Chondrocyte (in vitro differentiated cells): Measurements from ENCODE around the gene GAL3ST1. TPM values are rescaled to one million over a fixed set of nuclear protein-coding genes. Genes with fewer than 3 reads are reported as not detected.

Experiments used
- DNase-seq: peaks from one replicate; pipeline ENCODE4 v3.0.0; 2021; ENCODE audit warnings: mixed read lengths, low spot score
- H3K27ac Mint-ChIP-seq: one replicate; pipeline ENCODE4 v1.8.0; 2021; ENCODE audit warnings: mild to moderate bottlenecking, moderate library complexity, mixed read lengths; ENCODE audit not compliant: unreplicated experiment
- H3K27me3 Mint-ChIP-seq: 2 replicates; pipeline ENCODE4 v1.8.0; 2021; ENCODE audit warnings: low read depth, mixed read lengths
- H3K36me3 Mint-ChIP-seq: 2 replicates; pipeline ENCODE4 v1.8.0; 2021; ENCODE audit warnings: low read depth, mixed read lengths
- H3K4me1 Mint-ChIP-seq: 2 replicates; pipeline ENCODE4 v1.8.0; 2021; ENCODE audit warnings: low read depth, mild to moderate bottlenecking, mixed read lengths
- H3K4me3 Mint-ChIP-seq: one replicate; pipeline ENCODE4 v1.8.0; 2021; ENCODE audit warnings: mild to moderate bottlenecking, moderate library complexity, mixed read lengths; ENCODE audit not compliant: unreplicated experiment
- H3K9me3 Mint-ChIP-seq: 2 replicates; pipeline ENCODE4 v1.8.0; 2021; ENCODE audit warnings: low read depth, mixed read lengths
- total RNA-seq: library from RNA; stranded (reverse); gene quantifications from 3 replicates; pipeline ENCODE4 v1.2.1, GENCODE V29; 2021
- TF ChIP-seq, protein P1 (sequence below): fragments of 200-600 bp; sonication (generic); IDR thresholded peaks from 2 replicates; pipeline ENCODE4 v1.5.0; 2021; ENCODE audit warnings: antibody characterized with exemption, mild to moderate bottlenecking, moderate library complexity

GAL3ST1 gene
- total RNA-seq, 1 donor from 2014 or later = 3.9 TPM

- Mint-ChIP-seq H3K9me3 (no peaks in the 10 kb centered on the region), H3K27ac (no peak overlapping the region), H3K36me3 (peaks cover 5% of the 10 kb centered on the region), H3K27me3 (no peaks in the 10 kb centered on the region), H3K4me3 (no peak overlapping the region), H3K4me1 (peaks cover 6% of the 10 kb centered on the region)
- no peak for DNase-seq
- TF ChIP-seq, protein P1, sequence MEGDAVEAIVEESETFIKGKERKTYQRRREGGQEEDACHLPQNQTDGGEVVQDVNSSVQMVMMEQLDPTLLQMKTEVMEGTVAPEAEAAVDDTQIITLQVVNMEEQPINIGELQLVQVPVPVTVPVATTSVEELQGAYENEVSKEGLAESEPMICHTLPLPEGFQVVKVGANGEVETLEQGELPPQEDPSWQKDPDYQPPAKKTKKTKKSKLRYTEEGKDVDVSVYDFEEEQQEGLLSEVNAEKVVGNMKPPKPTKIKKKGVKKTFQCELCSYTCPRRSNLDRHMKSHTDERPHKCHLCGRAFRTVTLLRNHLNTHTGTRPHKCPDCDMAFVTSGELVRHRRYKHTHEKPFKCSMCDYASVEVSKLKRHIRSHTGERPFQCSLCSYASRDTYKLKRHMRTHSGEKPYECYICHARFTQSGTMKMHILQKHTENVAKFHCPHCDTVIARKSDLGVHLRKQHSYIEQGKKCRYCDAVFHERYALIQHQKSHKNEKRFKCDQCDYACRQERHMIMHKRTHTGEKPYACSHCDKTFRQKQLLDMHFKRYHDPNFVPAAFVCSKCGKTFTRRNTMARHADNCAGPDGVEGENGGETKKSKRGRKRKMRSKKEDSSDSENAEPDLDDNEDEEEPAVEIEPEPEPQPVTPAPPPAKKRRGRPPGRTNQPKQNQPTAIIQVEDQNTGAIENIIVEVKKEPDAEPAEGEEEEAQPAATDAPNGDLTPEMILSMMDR = no peak
These were observed 39.8 kb upstream of the GAL3ST1 start for GRCh38 chr22:30614268-30614667.

GRCh38 chr22:30612789-30613188, 38.3 kb upstream of the GAL3ST1 start:
- H3K36me3 Mint-ChIP-seq = peaks cover 5% of the 10 kb centered on the region
- H3K27me3 Mint-ChIP-seq = no peaks in the 10 kb centered on the region
- no peak for DNase-seq
- no peak overlapping the region for H3K27ac Mint-ChIP-seq
- H3K4me1 Mint-ChIP-seq = peaks cover 21% of the 10 kb centered on the region
- H3K9me3 Mint-ChIP-seq = no peaks in the 10 kb centered on the region
- TF ChIP-seq, protein P1 = no peak
- no peak overlapping the region for H3K4me3 Mint-ChIP-seq

DNA sequence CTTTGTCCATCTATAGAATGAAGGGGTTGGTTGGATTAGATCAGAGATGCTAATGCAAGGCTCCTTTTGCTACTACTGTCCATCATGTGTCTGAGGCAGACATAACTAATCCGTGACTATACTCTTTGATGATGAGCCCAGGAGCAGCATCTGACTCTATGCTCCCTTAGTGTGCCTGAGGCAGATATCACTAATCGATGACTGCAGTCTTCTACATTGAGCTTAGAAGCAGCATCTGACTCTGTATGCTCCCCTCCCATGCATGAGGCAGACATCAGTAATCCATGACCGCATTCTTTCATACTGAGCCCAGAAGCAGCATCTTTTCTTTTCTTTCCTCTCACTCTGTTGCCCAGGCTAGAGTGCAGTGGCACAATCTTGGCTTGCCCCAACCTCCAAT, 36.7 kb upstream of the GAL3ST1 start:
- DNase-seq = no peak
- H3K9me3 Mint-ChIP-seq = no peaks in the 10 kb centered on the region
- H3K27ac Mint-ChIP-seq = no peak overlapping the region
- no peak overlapping the region for H3K4me3 Mint-ChIP-seq
- peaks cover 5% of the 10 kb centered on the region for H3K36me3 Mint-ChIP-seq
- peaks cover 35% of the 10 kb centered on the region for H3K4me1 Mint-ChIP-seq
- TF ChIP-seq, protein P1 = no peak
- H3K27me3 Mint-ChIP-seq = no peaks in the 10 kb centered on the region

- no peak overlapping the region for H3K4me3 Mint-ChIP-seq
- no peaks in the 10 kb centered on the region for H3K9me3 Mint-ChIP-seq
- no peaks in the 10 kb centered on the region for H3K27me3 Mint-ChIP-seq
- H3K27ac Mint-ChIP-seq = no peak overlapping the region
- no peak for DNase-seq
- TF ChIP-seq, protein P1 = no peak
- H3K4me1 Mint-ChIP-seq = peaks cover 43% of the 10 kb centered on the region
- H3K36me3 Mint-ChIP-seq = peaks cover 5% of the 10 kb centered on the region
These were observed 35.8 kb upstream of the GAL3ST1 start for GRCh38 chr22:30610299-30610698.

DNA sequence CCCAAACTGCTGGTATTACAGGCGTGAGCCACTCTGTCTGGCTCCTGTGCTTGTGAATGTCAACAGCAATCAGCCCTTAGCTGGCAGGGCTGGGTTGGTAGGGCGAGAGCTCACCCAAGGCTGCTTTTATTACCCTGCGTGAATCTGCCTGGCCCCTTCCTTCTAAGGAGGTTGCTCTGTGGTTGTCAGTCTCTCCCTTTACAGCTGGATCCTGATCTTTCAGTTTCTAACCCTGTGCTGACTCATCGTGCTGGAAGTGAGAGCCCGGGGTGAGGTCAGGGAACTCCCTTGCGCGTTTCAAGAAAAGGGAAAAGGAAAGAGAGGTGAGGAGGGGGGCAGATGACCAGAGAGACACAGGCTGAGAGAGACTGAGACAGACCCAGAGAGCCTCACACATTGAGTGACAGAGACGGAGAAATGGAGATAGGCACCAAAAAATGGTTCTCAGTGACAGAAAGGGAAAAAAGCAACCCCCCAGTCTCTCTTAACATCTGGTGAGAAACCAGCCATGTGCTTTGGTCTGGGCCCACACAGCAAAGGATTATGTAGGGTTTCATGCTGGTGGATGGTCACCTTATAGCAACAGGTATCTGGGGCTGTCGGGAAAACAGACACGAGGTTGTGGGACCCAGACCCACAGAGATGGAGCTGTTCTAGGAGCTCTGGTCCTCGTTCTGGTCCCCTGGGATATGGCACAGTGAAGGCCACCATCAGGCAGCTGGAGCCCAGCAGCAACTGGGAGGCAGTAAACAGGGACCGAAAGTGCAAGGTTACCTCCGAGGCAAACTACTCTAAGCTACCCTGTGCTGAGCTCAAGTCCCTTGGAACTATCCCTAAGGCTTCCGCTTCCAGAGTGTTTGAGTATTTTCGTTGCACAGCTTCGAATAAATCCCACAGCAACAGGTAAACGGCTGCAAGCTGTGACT, 35.1 kb upstream of the GAL3ST1 start:
- Mint-ChIP-seq H3K27ac (peak overlapping the region; percentile 92), H3K9me3 (no peaks in the 10 kb centered on the region), H3K4me3 (peak overlapping the region; percentile 14), H3K27me3 (no peaks in the 10 kb centered on the region), H3K4me1 (peaks cover 43% of the 10 kb centered on the region), H3K36me3 (peaks cover 5% of the 10 kb centered on the region)
- TF ChIP-seq, protein P1 = no peak
- DNase-seq = no peak
